Kidney (tissue), 14 donors: ENCODE data around the gene CAGE1. TPM values are rescaled to one million over a fixed set of nuclear protein-coding genes. Genes with fewer than 3 reads are reported as not detected.

ENCODE experiments used
- DNase-seq, 5 donors: peaks; one replicate each; pipeline ENCODE4 v3.0.0-alpha.2; 2013 to 2020
- FAIRE-seq: peaks from 2 replicates; lab custom pipeline; 2012; peaks lifted over from hg19 to GRCh38; lab: Jason Lieb, UNC
- H3K27ac ChIP-seq, 2 donors: one replicate each; pipeline ENCODE4 v1.7.0; 2013; ENCODE audit warnings: low read depth in 2 of 2, low read length in 2 of 2, inconsistent platforms in 1 of 2
- H3K27me3 ChIP-seq: one replicate; pipeline ENCODE4 v1.7.1; 2013; ENCODE audit warnings: low read length, inconsistent platforms; ENCODE audit not compliant: control insufficient read depth, insufficient read depth
- H3K36me3 ChIP-seq, 3 donors: one replicate each; pipeline versions ENCODE4 v1.7.0 to v1.7.1; 2013; ENCODE audit warnings: low read length in 3 of 3, control low read depth in 1 of 3, inconsistent platforms in 1 of 3; ENCODE audit not compliant: insufficient read depth in 3 of 3, control insufficient read depth in 2 of 3
- H3K4me1 ChIP-seq, 3 donors: one replicate each; pipeline versions ENCODE4 v1.7.0 to v1.7.1; 2013; ENCODE audit warnings: low read length in 3 of 3, inconsistent platforms in 1 of 3, low read depth in 1 of 3; ENCODE audit not compliant: control insufficient read depth in 2 of 3, insufficient read depth in 2 of 3
- H3K4me3 ChIP-seq, 3 donors: one replicate each; pipeline versions ENCODE4 v1.7.0 to v1.8.1; 2013; ENCODE audit warnings: low read length in 3 of 3, control low read depth in 1 of 3, inconsistent platforms in 1 of 3
- H3K9ac ChIP-seq, 3 donors: one replicate each; pipeline versions ENCODE4 v1.7.0 to v1.7.1; 2013; ENCODE audit warnings: low read length in 3 of 3, control low read depth in 1 of 3, inconsistent platforms in 1 of 3
- H3K9me3 ChIP-seq, 3 donors: one replicate each; pipeline versions ENCODE4 v1.7.0 to v1.7.1; 2013; ENCODE audit warnings: low read length in 3 of 3, control low read depth in 1 of 3, inconsistent platforms in 1 of 3; ENCODE audit not compliant: control insufficient read depth in 2 of 3, insufficient read depth in 1 of 3
- CTCF ChIP-seq: IDR thresholded peaks from 3 replicates; pipeline ENCODE4 v1.5.1; 2012; ENCODE audit warnings: mild to moderate bottlenecking, moderate library complexity, borderline replicate concordance; ENCODE audit not compliant: insufficient read depth; ENCODE audit errors: extremely low read depth
- intact Hi-C: fragments of 100-400 bp; cut with DNase I; formaldehyde crosslinking; loops from one replicate; pipeline ENCODE4 v1.11.1; 2022
- polyA plus RNA-seq: library from polyadenylated mRNA; stranded (reverse); fragments of 350-450 nt; fragmentation: Illumina TruSeq; extraction: RNeasy Lipid Tissue Mini Kit (QIAGEN cat#74804); gene quantifications from one replicate; pipeline ENCODE4 v1.2.3, GENCODE V29; 2014; ENCODE audit warnings: low read depth, low replicate concordance; ENCODE audit not compliant: insufficient read depth
- total RNA-seq: library from RNA; stranded (reverse); fragmentation: NEBNext Ultra II Directional; extraction: Animal tissue kit (Norgen Biotek cat#: 25700); gene quantifications from one replicate; pipeline ENCODE4 v1.2.1, GENCODE V29; 2021
- donor health status: control.
- donor health status: control.
- donor health status: control.
- donor health status: control.
- donor health status: control.
- donor health status: DM: yes; HTN: yes; CAD: no.
- donor health status: Normal renal cell carcinoma (clear cell type).

The CAGE1 gene
- total and polyA plus RNA-seq, 2 donors from 2014 or later, result not detected

DNA sequence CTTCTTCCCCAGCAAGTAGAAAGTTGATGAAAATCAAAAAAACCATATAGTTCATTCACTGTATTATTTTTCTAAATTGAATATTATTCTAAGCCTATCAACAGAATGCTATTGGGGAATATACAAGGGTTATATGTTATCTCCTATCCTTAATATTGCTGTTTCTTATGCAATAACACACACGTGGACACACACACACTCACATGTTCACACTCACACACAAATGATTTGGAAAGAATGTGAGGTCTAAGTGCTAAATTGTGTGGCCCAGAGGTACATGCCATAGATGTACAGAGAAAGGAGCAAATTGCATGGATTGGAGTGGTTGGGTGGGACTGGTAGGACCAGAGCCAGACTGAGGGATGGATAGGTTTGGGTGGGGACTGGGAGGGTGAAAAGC lies 45.1 kb upstream of the CAGE1 start:
- no peak overlapping the region for H3K4me3 ChIP-seq
- intact Hi-C loops, result no loop called here
- no peak for FAIRE-seq
- H3K36me3 ChIP-seq, result no peaks in the 10 kb centered on the region
- no peak for TF ChIP-seq CTCF
- no peaks in the 10 kb centered on the region for H3K9me3 ChIP-seq
- no peak overlapping the region for H3K9ac ChIP-seq
- no peak for DNase-seq
- H3K27me3 ChIP-seq, result no peaks in the 10 kb centered on the region
- no peak overlapping the region for H3K27ac ChIP-seq
- H3K4me1 ChIP-seq, result no peaks in the 10 kb centered on the region

DNA sequence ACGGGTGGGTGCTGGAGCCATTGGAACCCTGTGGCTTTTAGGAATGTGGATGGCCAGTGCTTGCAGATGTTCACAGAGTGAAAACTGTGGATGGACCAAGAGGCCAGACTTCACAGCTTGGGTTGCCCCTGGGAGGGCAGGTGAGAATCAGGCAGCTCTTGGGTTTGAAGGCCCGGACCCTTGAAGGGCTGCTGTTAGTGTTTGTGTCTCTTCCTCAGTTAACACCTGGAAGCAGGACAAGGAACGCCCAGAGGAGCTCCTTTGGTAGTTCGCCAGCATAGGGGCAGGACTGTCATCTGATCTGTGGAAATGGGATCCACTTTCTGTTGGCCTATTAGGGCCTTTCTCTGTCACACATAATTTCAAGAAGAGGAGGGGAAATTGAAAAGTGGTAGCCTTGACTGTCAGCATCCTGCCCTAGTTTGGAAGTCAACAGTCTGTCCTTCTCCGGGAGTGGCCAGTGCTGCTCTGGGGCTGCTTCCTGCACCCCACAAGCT lies 43.6 kb upstream of the CAGE1 start:
- intact Hi-C loops, result no loop called here
- no peak overlapping the region for H3K9ac ChIP-seq
- H3K27ac ChIP-seq, result no peak overlapping the region
- DNase-seq, result no peak
- H3K36me3 ChIP-seq, result no peaks in the 10 kb centered on the region
- no peak for FAIRE-seq
- no peaks in the 10 kb centered on the region for H3K27me3 ChIP-seq
- H3K4me3 ChIP-seq, result no peak overlapping the region
- no peaks in the 10 kb centered on the region for H3K9me3 ChIP-seq
- no peak for TF ChIP-seq CTCF
- H3K4me1 ChIP-seq, result no peaks in the 10 kb centered on the region

DNA sequence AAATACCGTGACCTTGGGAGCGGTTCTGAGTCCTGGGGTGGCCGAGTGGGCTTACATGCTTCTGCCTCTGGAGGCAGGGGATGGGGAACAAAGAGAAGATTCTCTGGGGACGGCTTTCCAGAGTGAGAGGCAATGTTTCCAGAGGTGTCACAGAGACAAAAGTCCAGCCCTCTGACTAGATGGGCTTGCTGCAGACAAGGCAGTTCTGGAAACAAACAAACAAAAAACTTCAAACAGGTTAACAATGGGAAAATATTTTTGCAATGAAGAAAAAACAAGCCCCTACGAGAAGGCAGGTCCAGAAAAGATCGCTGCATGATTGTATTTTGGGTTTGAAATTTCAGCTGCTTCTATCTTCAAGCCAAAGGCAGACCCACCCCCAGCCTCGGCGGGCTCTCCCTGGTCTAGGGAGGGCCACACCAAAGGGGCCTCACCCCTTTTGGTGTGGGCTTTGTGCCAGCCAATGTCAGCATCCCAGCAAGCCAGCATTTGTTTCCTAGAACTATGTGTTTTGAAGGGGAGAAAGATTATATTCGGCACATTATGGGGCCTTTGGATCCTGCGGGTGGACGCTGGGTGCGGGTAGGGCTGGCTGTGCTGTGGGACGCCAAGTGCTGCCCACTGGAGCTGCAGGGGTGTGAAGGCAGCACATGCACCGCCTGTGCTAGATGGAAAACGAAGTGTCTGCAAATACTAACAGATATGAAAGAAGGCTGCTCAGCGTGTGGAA lies 43.0 kb upstream of the CAGE1 start:
- H3K9ac ChIP-seq, result no peak overlapping the region
- intact Hi-C loops, result no loop called here
- H3K9me3 ChIP-seq, result no peaks in the 10 kb centered on the region
- TF ChIP-seq CTCF, result no peak
- no peak overlapping the region for H3K4me3 ChIP-seq
- H3K4me1 ChIP-seq, result no peaks in the 10 kb centered on the region
- no peaks in the 10 kb centered on the region for H3K36me3 ChIP-seq
- DNase-seq, result no peak
- FAIRE-seq, result no peak
- H3K27ac ChIP-seq, result no peak overlapping the region
- no peaks in the 10 kb centered on the region for H3K27me3 ChIP-seq
